Esophagus muscularis mucosa (tissue), 4 donors: ENCODE results near the gene ITPR2.

Experiments
- CTCF ChIP-seq, 3 experiments: fragments of 200-600 bp in 2 of 3; fragments of 450-650 bp in 1 of 3; sonication (generic) in 2 of 3; IDR thresholded peaks; one replicate each; pipeline ENCODE4 v1.5.1; 2017 to 2019; ENCODE audit warnings: antibody characterized with exemption in 3 of 3, mild to moderate bottlenecking in 2 of 3, moderate library complexity in 1 of 3
- EP300 ChIP-seq: sonication (generic); formaldehyde crosslinking; IDR thresholded peaks from one replicate; pipeline ENCODE4 v1.6.1; 2017; ENCODE audit warnings: antibody characterized with exemption
- POLR2A ChIP-seq: fragments of 450-650 bp; IDR thresholded peaks from one replicate; pipeline ENCODE4 v1.6.1; 2017; ENCODE audit warnings: antibody characterized with exemption, moderate library complexity, mild to moderate bottlenecking, low read depth

- TF ChIP-seq CTCF (IDR thresholded peaks at IDR 0.05) (no peak), EP300 (no peak), POLR2A (no peak)
Observed at GRCh38 chr12:26402648-26403047, 430.3 kb downstream of the ITPR2 start.
